GOT3 (cell line): ENCODE data around the gene GPRC5B.

ENCODE experiments used
- DNase-seq: peaks from one replicate; lab custom pipeline; 2025; ENCODE audit warnings: mixed read lengths; lab: John Stamatoyannopoulos, UW

Gene GPRC5B

GRCh38 chr16:19843371-19843770, 41.3 kb downstream of the GPRC5B start:
- DNase-seq, result no peak

- DNase-seq, result no peak
These were observed 42.1 kb downstream of the GPRC5B start for GRCh38 chr16:19842426-19843157.

- no peak for DNase-seq
These were observed 43.5 kb downstream of the GPRC5B start for GRCh38 chr16:19841184-19841583.

GRCh38 chr16:19840524-19841110, 44.0 kb downstream of the GPRC5B start:
- DNase-seq, result no peak

GRCh38 chr16:19837984-19838707, 46.5 kb downstream of the GPRC5B start:
- no peak for DNase-seq

- no peak for DNase-seq
These were observed 47.2 kb downstream of the GPRC5B start for GRCh38 chr16:19837331-19837980.

- DNase-seq, result no peak
These were observed 48.7 kb downstream of the GPRC5B start for GRCh38 chr16:19835968-19836421.

GRCh38 chr16:19835196-19835595, 49.5 kb downstream of the GPRC5B start:
- DNase-seq, result no peak

GRCh38 chr16:19833581-19833980, 51.1 kb downstream of the GPRC5B start:
- no peak for DNase-seq

GRCh38 chr16:19833176-19833575, 51.5 kb downstream of the GPRC5B start:
- DNase-seq, result no peak

GRCh38 chr16:19831678-19832077, 53.0 kb downstream of the GPRC5B start:
- DNase-seq, result no peak

GRCh38 chr16:19830902-19831560, 53.6 kb downstream of the GPRC5B start:
- DNase-seq, result no peak

- no peak for DNase-seq
These were observed 54.6 kb downstream of the GPRC5B start for GRCh38 chr16:19829844-19830692.

- no peak for DNase-seq
These were observed 60.4 kb downstream of the GPRC5B start for GRCh38 chr16:19824216-19824615.

- DNase-seq, result no peak
These were observed 61.3 kb downstream of the GPRC5B start for GRCh38 chr16:19823322-19823721.

GRCh38 chr16:19822533-19822932, 62.1 kb downstream of the GPRC5B start:
- no peak for DNase-seq

GRCh38 chr16:19817875-19818274, 66.8 kb downstream of the GPRC5B start:
- no peak for DNase-seq

- DNase-seq, result no peak
These were observed 67.5 kb downstream of the GPRC5B start for GRCh38 chr16:19817122-19817521.

- DNase-seq, result no peak
These were observed 69.2 kb downstream of the GPRC5B start for GRCh38 chr16:19815418-19815817.

- no peak for DNase-seq
These were observed 71.7 kb downstream of the GPRC5B start for GRCh38 chr16:19812986-19813385.
